ENCODE measurements around the gene OR52J3. TPM values are rescaled to one million over a fixed set of nuclear protein-coding genes. Genes with fewer than 3 reads are reported as not detected.

OR52J3 gene
- total RNA-seq, 4 donors from 2014 or later: not detected

DNA sequence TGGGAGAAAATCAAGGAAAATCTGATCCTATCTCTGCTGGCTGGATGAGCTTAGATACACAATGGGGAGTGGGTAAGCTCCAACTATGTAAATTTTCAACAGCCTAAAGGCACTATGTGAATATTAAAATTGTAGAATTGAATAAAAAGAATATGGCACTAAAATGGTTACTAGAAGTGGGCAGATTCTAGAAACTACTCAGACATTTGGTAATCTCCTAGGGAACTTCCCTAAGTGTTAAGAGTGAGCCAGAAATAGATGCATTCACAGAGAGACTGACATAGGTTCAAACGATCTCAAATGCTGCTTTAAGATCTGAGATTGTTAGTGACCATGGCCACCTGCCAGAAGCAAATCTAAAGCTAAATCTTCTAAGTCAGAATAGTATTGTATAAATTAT lies 18.7 kb downstream of the OR52J3 start:
- intact Hi-C loops (cut with DNase I): no loop called here
- TF ChIP-seq EP300 (IDR thresholded peaks at IDR 0.05): no peak
- TF ChIP-seq POLR2AphosphoS5 (IDR thresholded peaks at IDR 0.05): no peak
- TF ChIP-seq, protein P1, sequence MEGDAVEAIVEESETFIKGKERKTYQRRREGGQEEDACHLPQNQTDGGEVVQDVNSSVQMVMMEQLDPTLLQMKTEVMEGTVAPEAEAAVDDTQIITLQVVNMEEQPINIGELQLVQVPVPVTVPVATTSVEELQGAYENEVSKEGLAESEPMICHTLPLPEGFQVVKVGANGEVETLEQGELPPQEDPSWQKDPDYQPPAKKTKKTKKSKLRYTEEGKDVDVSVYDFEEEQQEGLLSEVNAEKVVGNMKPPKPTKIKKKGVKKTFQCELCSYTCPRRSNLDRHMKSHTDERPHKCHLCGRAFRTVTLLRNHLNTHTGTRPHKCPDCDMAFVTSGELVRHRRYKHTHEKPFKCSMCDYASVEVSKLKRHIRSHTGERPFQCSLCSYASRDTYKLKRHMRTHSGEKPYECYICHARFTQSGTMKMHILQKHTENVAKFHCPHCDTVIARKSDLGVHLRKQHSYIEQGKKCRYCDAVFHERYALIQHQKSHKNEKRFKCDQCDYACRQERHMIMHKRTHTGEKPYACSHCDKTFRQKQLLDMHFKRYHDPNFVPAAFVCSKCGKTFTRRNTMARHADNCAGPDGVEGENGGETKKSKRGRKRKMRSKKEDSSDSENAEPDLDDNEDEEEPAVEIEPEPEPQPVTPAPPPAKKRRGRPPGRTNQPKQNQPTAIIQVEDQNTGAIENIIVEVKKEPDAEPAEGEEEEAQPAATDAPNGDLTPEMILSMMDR (IDR thresholded peaks at IDR 0.05): no peak
- TF ChIP-seq POLR2A (IDR thresholded peaks at IDR 0.05; ENCODE audit: low read depth): no peak
- H3K27ac ChIP-seq (replicated peaks in 1 of 4): no peak overlapping the region
- 24% methylated on average over 1 of the region's 1 CpG for WGBS
- H3K4me1 ChIP-seq: no peaks in the 10 kb centered on the region
- no peak for DNase-seq (ENCODE audit: extremely low spot score)
- no peak overlapping the region for H3K4me3 ChIP-seq
- no peaks in the 10 kb centered on the region for H3K9me3 ChIP-seq
- no peaks in the 10 kb centered on the region for H3K27me3 ChIP-seq
- H3K36me3 ChIP-seq: no peaks in the 10 kb centered on the region

DNA sequence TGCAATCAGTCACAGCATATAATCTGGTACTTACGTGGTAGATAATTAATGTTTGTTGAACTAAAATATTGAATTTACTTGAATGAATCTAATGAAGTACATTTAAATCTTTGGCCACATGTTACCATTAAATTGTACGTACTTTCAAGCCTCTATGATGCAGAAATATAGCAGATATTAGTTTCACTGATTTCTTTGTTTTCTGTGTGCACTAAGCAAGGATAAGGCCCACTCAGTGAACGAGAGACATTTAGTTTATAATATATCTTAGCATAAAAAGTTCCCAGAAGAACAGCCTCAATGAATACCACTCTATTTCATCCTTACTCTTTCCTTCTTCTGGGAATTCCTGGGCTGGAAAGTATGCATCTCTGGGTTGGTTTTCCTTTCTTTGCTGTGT lies 22.9 kb downstream of the OR52J3 start, which contains the start of gene OR52E1:
TSS of gene OR52E1 (plus strand) at position 301 of the 400 bp plus-strand sequence.
- H3K36me3 ChIP-seq: no peaks in the 10 kb centered on the region
- WGBS: 59% methylated on average over 3 of the region's 3 CpGs
- H3K4me1 ChIP-seq: no peaks in the 10 kb centered on the region
- TF ChIP-seq, protein P1 (IDR thresholded peaks at IDR 0.05): no peak
- no peak for TF ChIP-seq POLR2A (IDR thresholded peaks at IDR 0.05; ENCODE audit: low read depth)
- TF ChIP-seq POLR2AphosphoS5 (IDR thresholded peaks at IDR 0.05): no peak
- TF ChIP-seq EP300 (IDR thresholded peaks at IDR 0.05): no peak
- H3K27ac ChIP-seq (replicated peaks in 1 of 4): no peak within 1 kb of the TSS
- H3K27me3 ChIP-seq: peaks cover 0 to 4% (median 0%) of the 10 kb centered on the region in 4 donors
- intact Hi-C loops (cut with DNase I): no loop called here
- H3K9me3 ChIP-seq: no peaks in the 10 kb centered on the region
- H3K4me3 ChIP-seq: no peak within 1 kb of the TSS
- DNase-seq (ENCODE audit: extremely low spot score): no peak

DNA sequence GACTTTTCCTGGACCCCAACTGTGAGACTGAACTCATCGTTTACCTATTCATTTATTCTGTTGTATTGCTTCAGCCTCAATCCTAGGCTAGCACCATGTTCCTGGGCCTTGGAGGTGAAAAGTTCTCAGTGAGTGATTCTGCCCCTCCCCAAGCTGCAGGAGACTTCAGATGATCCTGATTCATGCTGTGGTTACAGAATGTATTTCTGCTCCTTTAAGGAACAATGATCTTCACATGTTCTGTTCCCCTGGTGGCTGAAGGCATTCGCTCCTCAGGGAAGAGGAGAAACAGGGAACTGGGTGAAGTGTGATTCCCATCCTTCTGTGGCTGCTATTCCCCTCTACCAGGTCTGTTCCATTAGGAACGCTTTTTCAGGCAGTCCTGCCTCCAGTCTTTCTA lies 25.5 kb downstream of the OR52J3 start:
- H3K4me3 ChIP-seq: no peak overlapping the region
- no peaks in the 10 kb centered on the region for H3K36me3 ChIP-seq
- DNase-seq (ENCODE audit: extremely low spot score): no peak
- 67% methylated on average over 3 of the region's 3 CpGs for WGBS
- no peak overlapping the region for H3K27ac ChIP-seq (replicated peaks in 1 of 4)
- peaks cover 0 to 4% (median 0%) of the 10 kb centered on the region in 4 donors for H3K27me3 ChIP-seq
- intact Hi-C loops (cut with DNase I): no loop called here
- no peaks in the 10 kb centered on the region for H3K9me3 ChIP-seq
- no peaks in the 10 kb centered on the region for H3K4me1 ChIP-seq
- TF ChIP-seq POLR2AphosphoS5 (IDR thresholded peaks at IDR 0.05) (no peak), EP300 (IDR thresholded peaks at IDR 0.05) (no peak), POLR2A (IDR thresholded peaks at IDR 0.05; ENCODE audit: low read depth) (no peak)
- TF ChIP-seq, protein P1 (IDR thresholded peaks at IDR 0.05): no peak

DNA sequence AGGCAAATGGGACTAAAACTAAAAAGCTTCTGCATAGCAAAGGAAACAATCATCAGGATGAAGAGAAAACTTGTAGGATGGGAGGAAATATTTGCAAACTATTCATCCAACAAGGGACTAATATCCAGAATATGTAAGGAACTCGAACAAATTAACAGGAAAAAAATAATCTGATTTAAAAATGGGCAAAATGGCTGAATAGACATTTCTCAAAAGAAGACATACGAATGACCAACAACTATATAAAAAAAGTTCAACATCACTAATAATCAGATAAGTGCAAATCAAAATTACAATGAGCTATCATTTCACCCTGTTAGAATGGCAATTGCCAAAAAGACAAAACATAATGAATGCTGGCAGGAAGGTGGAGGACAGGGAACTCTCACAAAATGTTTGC lies 35.1 kb downstream of the OR52J3 start:
- 76% methylated on average over 2 of the region's 2 CpGs for WGBS
- Histone ChIP-seq H3K27me3 (no peaks in the 10 kb centered on the region), H3K27ac (replicated peaks in 1 of 4) (no peak overlapping the region), H3K9me3 (no peaks in the 10 kb centered on the region), H3K4me1 (no peaks in the 10 kb centered on the region), H3K36me3 (no peaks in the 10 kb centered on the region), H3K4me3 (no peak overlapping the region)
- intact Hi-C loops (cut with DNase I): no loop called here
- no peak for DNase-seq (ENCODE audit: extremely low spot score)
- TF ChIP-seq EP300 (IDR thresholded peaks at IDR 0.05) (no peak), POLR2AphosphoS5 (IDR thresholded peaks at IDR 0.05) (no peak), POLR2A (IDR thresholded peaks at IDR 0.05; ENCODE audit: low read depth) (no peak)
- TF ChIP-seq, protein P1 (IDR thresholded peaks at IDR 0.05): no peak

DNA sequence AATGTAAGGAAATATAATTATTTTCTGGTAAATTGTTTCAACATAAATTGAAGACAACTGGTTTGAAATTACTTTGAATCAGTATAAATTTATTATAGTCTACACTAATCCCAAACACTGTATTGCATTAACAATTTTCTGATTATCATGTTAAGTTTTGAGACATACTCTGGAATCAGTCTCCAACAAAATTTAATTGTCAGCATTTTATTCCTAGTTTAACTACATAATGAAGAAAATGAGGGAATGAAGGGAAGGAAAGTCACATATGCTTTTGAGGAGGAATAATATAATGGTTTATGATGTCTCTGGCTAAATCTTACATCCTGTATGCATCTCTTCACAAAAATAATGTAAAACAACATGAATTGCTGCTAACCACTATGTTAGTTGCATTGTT lies 37.3 kb downstream of the OR52J3 start:
- TF ChIP-seq EP300 (IDR thresholded peaks at IDR 0.05) (no peak), POLR2A (IDR thresholded peaks at IDR 0.05; ENCODE audit: low read depth) (no peak), POLR2AphosphoS5 (IDR thresholded peaks at IDR 0.05) (no peak)
- TF ChIP-seq, protein P1 (IDR thresholded peaks at IDR 0.05): no peak
- no peaks in the 10 kb centered on the region for H3K4me1 ChIP-seq
- H3K27me3 ChIP-seq: no peaks in the 10 kb centered on the region
- no peak for DNase-seq (ENCODE audit: extremely low spot score)
- H3K9me3 ChIP-seq: no peaks in the 10 kb centered on the region
- no peaks in the 10 kb centered on the region for H3K36me3 ChIP-seq
- no peak overlapping the region for H3K4me3 ChIP-seq
- H3K27ac ChIP-seq (replicated peaks in 1 of 4): no peak overlapping the region
- intact Hi-C loops (cut with DNase I): no loop called here

All from esophagus muscularis mucosa (tissue), 4 donors.